ENCODE measurements around the gene RNF144A. TPM values are rescaled to one million over a fixed set of nuclear protein-coding genes. Genes with fewer than 3 reads are reported as not detected.

Gene RNF144A
- total and polyA plus RNA-seq, 9 donors = 10.4 to 47.7 (median 23.9) TPM

DNA sequence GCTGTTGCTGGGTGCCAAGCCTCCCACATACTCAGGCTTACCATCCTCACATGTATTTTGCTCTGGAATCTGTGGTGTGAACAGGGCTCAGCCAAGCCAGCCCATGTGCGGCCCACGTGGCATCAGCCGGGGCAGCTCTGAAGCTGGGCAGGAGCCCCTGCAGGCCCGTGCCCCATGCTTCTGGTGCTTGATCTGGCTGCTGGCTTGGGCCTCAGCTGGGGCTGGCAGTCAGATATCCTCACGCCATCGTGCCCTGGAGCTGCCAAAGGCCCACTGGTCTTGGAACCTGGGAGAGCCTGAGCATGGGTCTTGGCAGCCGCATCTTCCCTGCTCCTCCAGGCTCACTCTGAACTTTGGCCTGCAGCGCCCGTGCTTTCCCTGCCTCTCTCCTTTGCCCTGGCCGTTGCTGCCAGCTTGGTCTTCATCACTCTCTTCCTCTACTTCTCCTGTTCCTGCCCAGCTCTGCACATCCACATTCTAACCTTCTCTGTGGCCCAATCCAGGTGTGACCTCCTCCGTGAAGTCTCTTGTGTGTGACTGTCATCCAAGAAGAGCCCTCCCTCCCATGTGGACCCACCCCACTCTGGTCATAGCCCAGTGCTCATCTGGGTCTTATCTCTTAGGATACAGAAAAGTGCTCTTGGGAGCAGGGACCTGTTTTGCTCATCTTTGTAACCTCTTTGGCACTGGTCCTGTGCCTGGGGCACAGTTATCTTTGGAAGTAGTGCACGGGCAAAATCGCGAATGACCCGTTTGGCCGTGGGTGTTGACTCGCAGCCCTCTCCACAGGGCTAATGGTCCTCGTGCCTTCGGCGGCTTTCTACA is 116.1 kb downstream of the RNF144A start:
- H3K27ac ChIP-seq = no peak overlapping the region
- DNase-seq = no peak
- H3K27me3 ChIP-seq = no peaks in the 10 kb centered on the region
- H3K4me3 ChIP-seq = no peak overlapping the region
- no peaks in the 10 kb centered on the region for H3K9me3 ChIP-seq
- no peaks in the 10 kb centered on the region for H3K36me3 ChIP-seq
- TF ChIP-seq POLR2A (IDR thresholded peaks at IDR 0.05) (no peak), EP300 (IDR thresholded peaks at IDR 0.05) (no peak)
- TF ChIP-seq, protein P1, sequence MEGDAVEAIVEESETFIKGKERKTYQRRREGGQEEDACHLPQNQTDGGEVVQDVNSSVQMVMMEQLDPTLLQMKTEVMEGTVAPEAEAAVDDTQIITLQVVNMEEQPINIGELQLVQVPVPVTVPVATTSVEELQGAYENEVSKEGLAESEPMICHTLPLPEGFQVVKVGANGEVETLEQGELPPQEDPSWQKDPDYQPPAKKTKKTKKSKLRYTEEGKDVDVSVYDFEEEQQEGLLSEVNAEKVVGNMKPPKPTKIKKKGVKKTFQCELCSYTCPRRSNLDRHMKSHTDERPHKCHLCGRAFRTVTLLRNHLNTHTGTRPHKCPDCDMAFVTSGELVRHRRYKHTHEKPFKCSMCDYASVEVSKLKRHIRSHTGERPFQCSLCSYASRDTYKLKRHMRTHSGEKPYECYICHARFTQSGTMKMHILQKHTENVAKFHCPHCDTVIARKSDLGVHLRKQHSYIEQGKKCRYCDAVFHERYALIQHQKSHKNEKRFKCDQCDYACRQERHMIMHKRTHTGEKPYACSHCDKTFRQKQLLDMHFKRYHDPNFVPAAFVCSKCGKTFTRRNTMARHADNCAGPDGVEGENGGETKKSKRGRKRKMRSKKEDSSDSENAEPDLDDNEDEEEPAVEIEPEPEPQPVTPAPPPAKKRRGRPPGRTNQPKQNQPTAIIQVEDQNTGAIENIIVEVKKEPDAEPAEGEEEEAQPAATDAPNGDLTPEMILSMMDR (IDR thresholded peaks at IDR 0.05) = no peak
- intact Hi-C loops (cut with DNase I) = loop anchor here in 2 of 4 donors (5.0 to 10.0 kb wide), 2 partner anchors 116 to 119 kb away; partner anchors contain the start of gene RNF144A (in 2 of the 2)
- 85 to 89% (median 88%) methylated on average over 20 of the region's 20 CpGs for WGBS, 3 donors
- H3K4me1 ChIP-seq (ENCODE audit: insufficient read depth) = no peaks in the 10 kb centered on the region

GRCh38 chr2:7034303-7034702 is 117.1 kb downstream of the RNF144A start:
- Histone ChIP-seq H3K4me3 (no peak overlapping the region), H3K27me3 (no peaks in the 10 kb centered on the region), H3K27ac (no peak overlapping the region), H3K36me3 (no peaks in the 10 kb centered on the region), H3K4me1 (ENCODE audit: insufficient read depth) (no peaks in the 10 kb centered on the region), H3K9me3 (no peaks in the 10 kb centered on the region)
- intact Hi-C loops (cut with DNase I) = loop anchor here in 2 of 4 donors (5.0 to 10.0 kb wide), 2 partner anchors 117 to 120 kb away; partner anchors contain the start of gene RNF144A (in 2 of the 2)
- TF ChIP-seq EP300 (IDR thresholded peaks at IDR 0.05) = no peak
- DNase-seq = no peak
- WGBS, 3 donors = 34 to 53% (median 44%) methylated on average over 14 of the region's 14 CpGs

DNA sequence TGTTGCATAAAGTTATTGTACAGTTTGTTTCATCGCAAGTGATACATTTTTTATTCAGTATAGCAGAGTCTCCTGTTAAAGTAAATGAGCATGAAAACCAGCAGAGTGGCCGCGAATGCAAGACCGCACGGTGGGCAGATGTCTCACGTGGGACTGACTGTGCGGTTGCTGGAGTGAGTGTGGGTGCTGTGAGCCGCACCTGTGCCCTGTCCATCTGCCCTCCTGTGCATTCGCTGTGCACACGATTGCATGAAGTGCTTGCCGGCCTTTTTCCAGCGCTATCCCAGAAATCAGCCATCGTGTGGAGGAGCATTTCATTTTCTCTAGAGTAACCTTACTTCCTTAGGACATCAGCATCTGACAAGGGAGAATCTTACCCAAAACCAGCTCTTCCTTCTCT is 118.7 kb downstream of the RNF144A start:
- Histone ChIP-seq H3K9me3 (no peaks in the 10 kb centered on the region), H3K27me3 (no peaks in the 10 kb centered on the region), H3K36me3 (no peaks in the 10 kb centered on the region), H3K27ac (no peak overlapping the region), H3K4me1 (ENCODE audit: insufficient read depth) (no peaks in the 10 kb centered on the region), H3K4me3 (no peak overlapping the region)
- no peak for TF ChIP-seq POLR2A (IDR thresholded peaks at IDR 0.05)
- TF ChIP-seq, protein P1 (IDR thresholded peaks at IDR 0.05) = no peak
- no peak for TF ChIP-seq EP300 (IDR thresholded peaks at IDR 0.05)
- DNase-seq = no peak
- 93 to 95% (median 93%) methylated on average over 13 of the region's 13 CpGs for WGBS, 3 donors
- intact Hi-C loops (cut with DNase I) = loop anchor here in 1 of 4 donors (10.0 kb wide), 1 partner anchor 121 kb away; the partner anchor contains the start of gene RNF144A

GRCh38 chr2:7037340-7038333 is 120.4 kb downstream of the RNF144A start:
- no peak overlapping the region for H3K27ac ChIP-seq
- peak in 4 of 5 donors; percentile 55 to 70 (median 64) for DNase-seq
- no peaks in the 10 kb centered on the region for H3K4me1 ChIP-seq (ENCODE audit: insufficient read depth)
- H3K27me3 ChIP-seq = no peaks in the 10 kb centered on the region
- H3K36me3 ChIP-seq = no peaks in the 10 kb centered on the region
- 58 to 60% (median 59%) methylated on average over 18 of the region's 18 CpGs for WGBS, 3 donors
- intact Hi-C loops (cut with DNase I) = loop anchor here in 1 of 4 donors (10.0 kb wide), 1 partner anchor 123 kb away; the partner anchor contains the start of gene RNF144A
- no peaks in the 10 kb centered on the region for H3K9me3 ChIP-seq
- no peak overlapping the region for H3K4me3 ChIP-seq
- no peak for TF ChIP-seq EP300 (IDR thresholded peaks at IDR 0.05)
- TF ChIP-seq, protein P1 (IDR thresholded peaks at IDR 0.05) = peak in 2 of 3 donors; percentile 17 to 48
- no peak for TF ChIP-seq POLR2A (IDR thresholded peaks at IDR 0.05)

Measured in ovary (tissue), 9 donors.